H1 (cell line): ENCODE data around the gene ZPR1. TPM values are rescaled to one million over a fixed set of nuclear protein-coding genes. Genes with fewer than 3 reads are reported as not detected.

Experiments
- CTCF ChIA-PET: fragments of 300-600 bp; sonication (Branson Sonifier 250); formaldehyde crosslinking; loops from one replicate; lab custom pipeline; 2021; ENCODE audit not compliant: partially characterized antibody; lab: Charles Lee
- POLR2A ChIA-PET: fragments of 300-600 bp; sonication (Branson Sonifier 250); formaldehyde crosslinking; loops from one replicate; lab custom pipeline; 2021; ENCODE audit warnings: inconsistent platforms; ENCODE audit not compliant: partially characterized antibody; lab: Charles Lee
- DNase-seq, 2 experiments: peaks; one replicate each; pipeline versions ENCODE4 v3.0.0 to v3.0.0-alpha.2; 2010 to 2022; ENCODE audit warnings: low spot score in 2 of 2, low read depth in 1 of 2, mixed read lengths in 1 of 2
- FAIRE-seq: peaks from 2 replicates; lab custom pipeline; 2011; peaks lifted over from hg19 to GRCh38; lab: Jason Lieb, UNC
- H2AFZ ChIP-seq: 2 replicates; pipeline ENCODE4 v1.8.1; 2012; ENCODE audit warnings: low read length, inconsistent platforms
- H2AK5ac ChIP-seq: 2 replicates; pipeline ENCODE4 v1.6.1; 2013; ENCODE audit warnings: low read depth, low read length
- H2BK120ac ChIP-seq: replicated peaks from 2 replicates; pipeline ENCODE3; 2013; ENCODE audit warnings: low read depth, low read length, inconsistent platforms
- H2BK12ac ChIP-seq: 2 replicates; pipeline ENCODE4 v1.6.1; 2013; ENCODE audit warnings: low read depth, low read length
- H2BK15ac ChIP-seq: 2 replicates; pipeline ENCODE4 v1.6.1; 2013; ENCODE audit warnings: low read length
- H2BK20ac ChIP-seq: 2 replicates; pipeline ENCODE4 v1.6.1; 2013; ENCODE audit warnings: low read length
- H2BK5ac ChIP-seq: 2 replicates; pipeline ENCODE4 v1.6.1; 2013; ENCODE audit warnings: low read depth, low read length
- H3K14ac ChIP-seq: 2 replicates; pipeline ENCODE4 v1.6.1; 2013; ENCODE audit warnings: inconsistent platforms; ENCODE audit not compliant: insufficient read length
- H3K18ac ChIP-seq: 2 replicates; pipeline ENCODE4 v1.6.1; 2013; ENCODE audit warnings: low read length; ENCODE audit errors: extremely low read depth
- H3K23ac ChIP-seq: 2 replicates; pipeline ENCODE4 v1.6.1; 2013; ENCODE audit warnings: inconsistent platforms; ENCODE audit not compliant: insufficient read length
- H3K23me2 ChIP-seq: 2 replicates; pipeline ENCODE4 v1.6.1; 2013; ENCODE audit warnings: low read depth, low read length
- H3K27ac ChIP-seq: 2 replicates; pipeline ENCODE4 v1.6.1; 2011; ENCODE audit warnings: low read depth, low read length, inconsistent platforms
- H3K27me3 ChIP-seq, 4 experiments: replicated peaks in 1 of 4; 1 replicate in 1 of 4; 2 replicates in 3 of 4; pipeline versions ENCODE4 v1.6.1 to v1.8.1; 2011 to 2013; ENCODE audit warnings: low read length in 3 of 4, mild to moderate bottlenecking in 3 of 4, inconsistent platforms in 2 of 4, mixed read lengths in 2 of 4, moderate library complexity in 1 of 4; ENCODE audit not compliant: control insufficient read depth in 3 of 4, insufficient read depth in 3 of 4; ENCODE audit errors: extremely low read depth in 1 of 4
- H3K36me3 ChIP-seq, 4 experiments: 2 replicates each; pipeline versions ENCODE4 v1.6.1 to v1.8.1; 2011 to 2013; ENCODE audit warnings: mild to moderate bottlenecking in 4 of 4, low read length in 3 of 4, moderate library complexity in 2 of 4, control low read depth in 1 of 4, inconsistent platforms in 1 of 4; ENCODE audit not compliant: insufficient read depth in 4 of 4, control insufficient read depth in 2 of 4
- H3K4ac ChIP-seq: replicated peaks from 2 replicates; pipeline ENCODE3; 2013; ENCODE audit warnings: low read length, low read depth, mixed read lengths, inconsistent platforms; ENCODE audit not compliant: insufficient read length
- H3K4me1 ChIP-seq, 4 experiments: replicated peaks in 1 of 4; 1 replicate in 1 of 4; 2 replicates in 3 of 4; pipeline versions ENCODE4 v1.6.1 to v1.8.1; 2011 to 2013; ENCODE audit warnings: low read length in 3 of 4, inconsistent platforms in 2 of 4, mixed read lengths in 1 of 4; ENCODE audit not compliant: insufficient read depth in 4 of 4, control insufficient read depth in 3 of 4
- H3K4me2 ChIP-seq, 2 experiments: 2 replicates each; pipeline versions ENCODE4 v1.6.1 to v1.8.1; 2011 to 2013; ENCODE audit warnings: low read depth in 2 of 2, low read length in 2 of 2, control low read depth in 1 of 2, inconsistent platforms in 1 of 2, mild to moderate bottlenecking in 1 of 2; ENCODE audit not compliant: insufficient read depth in 1 of 2
- H3K4me3 ChIP-seq, 4 experiments: fragments of 200-600, 300-600 bp in 1 of 4; sonication (generic), shearing (Covaris generic), sonication (Bioruptor Twin) in 1 of 4; 2 replicates each; pipeline versions ENCODE4 v1.5.1 to v1.8.1; 2011 to 2016; ENCODE audit warnings: low read length in 4 of 4, low read depth in 3 of 4, control low read depth in 2 of 4, inconsistent platforms in 2 of 4, mild to moderate bottlenecking in 2 of 4, mixed read lengths in 1 of 4, moderate library complexity in 1 of 4; ENCODE audit not compliant: insufficient read depth in 2 of 4; ENCODE audit errors: extremely low read depth in 1 of 4
- H3K56ac ChIP-seq: replicated peaks from 2 replicates; pipeline ENCODE3; 2013; ENCODE audit warnings: low read depth, mild to moderate bottlenecking, mixed read lengths, low read length, inconsistent platforms; ENCODE audit not compliant: insufficient read length
- H3K79me1 ChIP-seq: 2 replicates; pipeline ENCODE4 v1.6.1; 2013; ENCODE audit warnings: low read depth, low read length, control low read depth
- H3K79me2 ChIP-seq, 2 experiments: 2 replicates each; pipeline versions ENCODE4 v1.6.1 to v1.8.1; 2012 to 2013; ENCODE audit warnings: low read length in 2 of 2, mild to moderate bottlenecking in 2 of 2, inconsistent platforms in 1 of 2; ENCODE audit not compliant: insufficient read depth in 2 of 2, control insufficient read depth in 1 of 2
- H3K9ac ChIP-seq, 4 experiments: replicated peaks in 1 of 4; 1 replicate in 1 of 4; 2 replicates in 3 of 4; pipeline versions ENCODE4 v1.6.1 to v1.8.1; 2011 to 2013; ENCODE audit warnings: low read depth in 3 of 4, low read length in 3 of 4, control low read depth in 2 of 4, mild to moderate bottlenecking in 2 of 4, moderate library complexity in 2 of 4, inconsistent platforms in 1 of 4; ENCODE audit errors: extremely low read depth in 1 of 4
- H3K9me3 ChIP-seq, 2 experiments: 2 replicates each; pipeline versions ENCODE4 v1.6.1 to v1.8.1; 2012 to 2013; ENCODE audit warnings: mild to moderate bottlenecking in 2 of 2, moderate library complexity in 2 of 2, control low read depth in 1 of 2, inconsistent platforms in 1 of 2, low read depth in 1 of 2, low read length in 1 of 2, mixed read lengths in 1 of 2; ENCODE audit not compliant: insufficient read depth in 2 of 2
- H4K20me1 ChIP-seq, 2 experiments: replicated peaks in 1 of 2; 2 replicates each; pipeline versions ENCODE3 to v1.8.1; 2011 to 2013; ENCODE audit warnings: inconsistent platforms in 2 of 2, low read length in 2 of 2, mild to moderate bottlenecking in 1 of 2; ENCODE audit not compliant: insufficient read depth in 2 of 2, control insufficient read depth in 1 of 2
- H4K5ac ChIP-seq: 2 replicates; pipeline ENCODE4 v1.6.1; 2013; ENCODE audit warnings: low read length, low read depth, mixed read lengths, inconsistent platforms; ENCODE audit not compliant: insufficient read length
- H4K8ac ChIP-seq: 2 replicates; pipeline ENCODE4 v1.8.0; 2013; ENCODE audit warnings: mild to moderate bottlenecking, moderate library complexity, low read length, inconsistent platforms; ENCODE audit not compliant: insufficient read depth; ENCODE audit errors: extremely low read depth
- H4K91ac ChIP-seq: replicated peaks from 2 replicates; pipeline ENCODE3; 2013; ENCODE audit warnings: low read length, mixed read lengths, inconsistent platforms; ENCODE audit not compliant: insufficient read length
- ATF2 ChIP-seq: IDR thresholded peaks from 2 replicates; pipeline ENCODE4 v1.6.1; 2012; ENCODE audit warnings: low read length, inconsistent platforms
- BACH1 ChIP-seq: IDR thresholded peaks from 2 replicates; pipeline ENCODE4 v1.6.1; 2012; ENCODE audit warnings: low read length, improper control_type of control experiment
- CTCF ChIP-seq, 3 experiments: IDR thresholded peaks; 1 replicate in 2 of 3; 2 replicates in 1 of 3; pipeline versions ENCODE4 v1.5.1 to v1.6.1; 2011; ENCODE audit warnings: low read length in 3 of 3, mild to moderate bottlenecking in 3 of 3, inconsistent platforms in 2 of 3, low read depth in 1 of 3, moderate library complexity in 1 of 3; ENCODE audit not compliant: insufficient read depth in 1 of 3; ENCODE audit errors: control extremely low read depth in 1 of 3
- JUN ChIP-seq: IDR thresholded peaks from 2 replicates; pipeline ENCODE4 v1.6.1; 2011; ENCODE audit warnings: low read depth, mild to moderate bottlenecking, improper control_type of control experiment, low read length
- MAX ChIP-seq: IDR thresholded peaks from 2 replicates; pipeline ENCODE4 v1.6.1; 2012; ENCODE audit warnings: inconsistent platforms
- RNF2 ChIP-seq: fragments of 200-900, 300-1000 bp; sonication (generic); IDR thresholded peaks from 2 replicates; pipeline ENCODE4 v1.7.1; 2016; ENCODE audit warnings: borderline replicate concordance, low read depth, mild to moderate bottlenecking, antibody characterized with exemption, low read length; ENCODE audit not compliant: poor library complexity, severe bottlenecking; ENCODE audit errors: missing control alignments
- RXRA ChIP-seq: IDR thresholded peaks from 2 replicates; pipeline ENCODE4 v1.6.1; 2011; ENCODE audit warnings: low read depth, mild to moderate bottlenecking, low read length, moderate library complexity; ENCODE audit not compliant: insufficient read depth
- SIRT6 ChIP-seq: IDR thresholded peaks from one replicate; pipeline ENCODE4 v1.7.1; 2012; ENCODE audit warnings: low read length, inconsistent platforms
- WGBS, 2 experiments: shearing (Covaris generic) in 1 of 2; methylation state at CpG; one replicate each; pipeline versions ENCODE4 v1.1.6 to v1.1.7; 2013 to 2015; ENCODE audit warnings: low lambda C conversion rate in 2 of 2, mixed read lengths in 2 of 2, inconsistent platforms in 1 of 2, low coverage in 1 of 2, missing lambda C conversion rate in 1 of 2; ENCODE audit not compliant: insufficient replicate concordance in 2 of 2, insufficient coverage in 1 of 2, insufficient read length in 1 of 2; ENCODE audit errors: extremely low coverage in 1 of 2, missing lambda C conversion rate in 1 of 2; 5-methylcytosine and 5-hydroxymethylcytosine counted together
- polyA plus RNA-seq, 7 experiments: library from polyadenylated mRNA; depleted of rRNA in 3 of 7; stranded (reverse) in 5 of 7; unstranded in 2 of 7; fragments of >200 nt in 5 of 7; fragments of 200-250 nt in 2 of 7; gene quantifications; 1 replicate in 5 of 7; 2 replicates in 1 of 7; 4 replicates in 1 of 7; pipeline versions ENCODE4 v1.2.1 to v1.2.3, GENCODE V29; 2011 to 2013; ENCODE audit warnings: missing spikeins in 2 of 7, mixed read lengths in 2 of 7
- total RNA-seq: library from RNA; stranded (reverse); fragmentation: NEBNext Ultra II Directional; extraction: Animal tissue kit (Norgen Biotek cat#: 25700); gene quantifications from 2 replicates; pipeline ENCODE4 v1.2.1, GENCODE V29; 2021

The ZPR1 gene
- total and polyA plus RNA-seq, 2 of the 8 experiments (the other 6 are each of a cell fraction or from before 2014, with no cell fraction given) = 36.7 to 70.5 TPM

GRCh38 chr11:116742104-116742503 lies 45.7 kb downstream of the ZPR1 start:
- H3K18ac ChIP-seq = no peak overlapping the region
- H4K91ac ChIP-seq = no peak overlapping the region
- no peaks in the 10 kb centered on the region for H3K9me3 ChIP-seq
- no peak overlapping the region for H4K8ac ChIP-seq
- H2AK5ac ChIP-seq = no peak overlapping the region
- no peak overlapping the region for H4K5ac ChIP-seq
- H3K4me2 ChIP-seq = no peak overlapping the region
- no peaks in the 10 kb centered on the region for H3K23me2 ChIP-seq
- H2BK20ac ChIP-seq = no peak overlapping the region
- no peak overlapping the region for H3K4me3 ChIP-seq
- no peak for TF ChIP-seq SIRT6
- TF ChIP-seq MAX = no peak
- TF ChIP-seq JUN = no peak
- TF ChIP-seq CTCF (IDR thresholded peaks at IDR 0.05; ENCODE audit: control extremely low read depth in 1 of 3, insufficient read depth in 1 of 3, low read depth in 1 of 3, low read length in 3 of 3) = no peak
- no peak for TF ChIP-seq ATF2
- no peak for TF ChIP-seq RXRA
- no peak for TF ChIP-seq RNF2
- TF ChIP-seq BACH1 = no peak
- ChIA-PET POLR2A (interaction anchor here (0.9 kb wide), 1 partner anchor 437 kb away, joined by 3 read pairs; no protein-coding TSS in a partner anchor), CTCF (interaction anchor here (0.7 to 4.0 kb wide), 16 partner anchors 9 to 364 kb away, joined by 3 to 69 read pairs (median 4); partner anchors contain the start of gene ZPR1)
- no peaks in the 10 kb centered on the region for H4K20me1 ChIP-seq
- H3K27me3 ChIP-seq = no peaks in the 10 kb centered on the region
- H3K23ac ChIP-seq = no peak overlapping the region
- H2BK12ac ChIP-seq = no peak overlapping the region
- H3K36me3 ChIP-seq = peaks cover 0 to 8% (median 4%) of the 10 kb centered on the region in 4 experiments; a peak in 3 of 8 replicates
- no peak overlapping the region for H3K14ac ChIP-seq
- H3K4me1 ChIP-seq = peaks cover 0 to 4% (median 0%) of the 10 kb centered on the region in 4 experiments; a peak in 4 of 7 replicates
- no peak overlapping the region for H2BK15ac ChIP-seq
- no peak for DNase-seq
- H3K9ac ChIP-seq = no peak overlapping the region
- no peak overlapping the region for H2BK120ac ChIP-seq
- H3K79me2 ChIP-seq = no peaks in the 10 kb centered on the region
- no peaks in the 10 kb centered on the region for H3K79me1 ChIP-seq
- 66% methylated on average over 6 of the region's 6 CpGs; no CpG with 5 or more reads in 1 of the 2 experiments for WGBS, 2 experiments
- no peak overlapping the region for H3K27ac ChIP-seq
- H2BK5ac ChIP-seq = no peak overlapping the region
- H2AFZ ChIP-seq = no peak overlapping the region
- H3K4ac ChIP-seq = no peak overlapping the region
- no peak for FAIRE-seq
- no peak overlapping the region for H3K56ac ChIP-seq
